ENCODE results near the gene SCARB1.

DNA sequence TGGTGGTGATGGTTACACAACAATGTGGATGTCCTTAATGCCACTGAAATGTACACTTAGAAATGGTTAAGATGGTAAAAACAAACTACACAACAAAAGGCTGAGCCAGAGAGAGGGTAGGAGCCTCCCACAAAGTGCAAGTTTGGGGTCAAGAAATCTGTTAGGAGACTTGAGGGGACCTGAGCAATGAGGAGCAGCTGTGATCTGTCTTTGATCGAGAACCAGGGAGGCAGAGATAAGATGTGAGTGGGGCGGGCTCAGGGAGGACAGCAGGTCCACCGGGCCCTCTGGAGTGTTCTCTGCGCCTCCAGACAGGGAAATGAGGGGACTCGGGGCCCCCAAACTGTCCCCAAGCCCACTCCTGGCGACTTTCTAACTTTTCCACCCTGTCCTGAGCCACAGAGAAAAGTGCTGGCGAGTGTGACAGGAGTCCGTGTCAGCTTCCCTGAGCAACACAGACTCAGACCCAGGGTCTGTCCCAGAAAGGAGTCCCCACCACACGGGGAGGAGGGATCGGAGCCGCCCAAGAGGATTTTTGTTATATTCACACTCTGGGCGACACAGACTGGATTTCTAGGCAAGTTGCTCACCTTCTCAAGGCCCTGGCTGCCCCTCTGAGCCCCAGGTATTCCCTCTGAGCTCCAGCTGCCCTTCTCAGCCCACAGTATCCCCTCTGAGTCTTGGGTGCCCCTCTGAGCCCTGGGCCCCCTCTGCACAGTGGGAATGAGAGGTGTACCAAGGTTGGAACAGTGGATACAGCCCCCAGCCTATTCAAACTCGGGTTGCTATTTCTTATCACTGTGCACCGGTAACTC, 11.5 kb upstream of the SCARB1 start:
- TF ChIP-seq POLR2A (IDR thresholded peaks at IDR 0.05; ENCODE audit: low read depth), result no peak
- TF ChIP-seq, protein P1, sequence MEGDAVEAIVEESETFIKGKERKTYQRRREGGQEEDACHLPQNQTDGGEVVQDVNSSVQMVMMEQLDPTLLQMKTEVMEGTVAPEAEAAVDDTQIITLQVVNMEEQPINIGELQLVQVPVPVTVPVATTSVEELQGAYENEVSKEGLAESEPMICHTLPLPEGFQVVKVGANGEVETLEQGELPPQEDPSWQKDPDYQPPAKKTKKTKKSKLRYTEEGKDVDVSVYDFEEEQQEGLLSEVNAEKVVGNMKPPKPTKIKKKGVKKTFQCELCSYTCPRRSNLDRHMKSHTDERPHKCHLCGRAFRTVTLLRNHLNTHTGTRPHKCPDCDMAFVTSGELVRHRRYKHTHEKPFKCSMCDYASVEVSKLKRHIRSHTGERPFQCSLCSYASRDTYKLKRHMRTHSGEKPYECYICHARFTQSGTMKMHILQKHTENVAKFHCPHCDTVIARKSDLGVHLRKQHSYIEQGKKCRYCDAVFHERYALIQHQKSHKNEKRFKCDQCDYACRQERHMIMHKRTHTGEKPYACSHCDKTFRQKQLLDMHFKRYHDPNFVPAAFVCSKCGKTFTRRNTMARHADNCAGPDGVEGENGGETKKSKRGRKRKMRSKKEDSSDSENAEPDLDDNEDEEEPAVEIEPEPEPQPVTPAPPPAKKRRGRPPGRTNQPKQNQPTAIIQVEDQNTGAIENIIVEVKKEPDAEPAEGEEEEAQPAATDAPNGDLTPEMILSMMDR (IDR thresholded peaks at IDR 0.05), result no peak
- no peak for TF ChIP-seq EP300 (IDR thresholded peaks at IDR 0.05)

Measured in esophagus muscularis mucosa (tissue), 4 donors.